ENCODE data around the gene OGFOD2.

GRCh38 chr12:123003257-123003656 lies 28.2 kb downstream of the OGFOD2 start:
- no peak for TF ChIP-seq POLR2AphosphoS5 (IDR thresholded peaks at IDR 0.05; ENCODE audit: control insufficient read depth, insufficient read depth, low read depth, low read length)
- TF ChIP-seq SMAD3 (CRISPR knock-in tag; conservative IDR thresholded peaks at IDR 0.05), result no peak
- TF ChIP-seq CBX2 (IDR thresholded peaks at IDR 0.05; ENCODE audit: insufficient read depth, low read length, poor library complexity, severe bottlenecking), result no peak
- TF ChIP-seq KAT2B (IDR thresholded peaks at IDR 0.05; ENCODE audit: low read depth, low read length), result no peak
- no peak for TF ChIP-seq ELF1 (tag; IDR thresholded peaks at IDR 0.05)
- no peak for TF ChIP-seq ILK (tag; IDR thresholded peaks at IDR 0.05; ENCODE audit: borderline replicate concordance, low read depth)
- no peak for TF ChIP-seq SRF (CRISPR knock-in tag; IDR thresholded peaks at IDR 0.05)
- TF ChIP-seq MAFK (IDR thresholded peaks at IDR 0.05; ENCODE audit: low read length), result no peak
- no peak for TF ChIP-seq GABPA (tag; conservative IDR thresholded peaks at IDR 0.05; ENCODE audit: low read depth)
- no peak for TF ChIP-seq ZNF140 (CRISPR knock-in tag; IDR thresholded peaks at IDR 0.05)
- TF ChIP-seq USF2 (CRISPR knock-in tag; IDR thresholded peaks at IDR 0.05), result no peak

Data from K562 (cell line).